Fibroblast of pulmonary artery (primary cell): ENCODE measurements around the gene EXOC6B.

Source experiments
- DNase-seq: peaks from one replicate; pipeline ENCODE4 v3.0.0-alpha.2; 2010; ENCODE audit warnings: low read depth
- H3K4me3 ChIP-seq: replicated peaks from 2 replicates; pipeline ENCODE4 v1.5.1; 2011; ENCODE audit warnings: low read depth, mild to moderate bottlenecking, control low read depth, low read length, moderate library complexity
- CTCF ChIP-seq: IDR thresholded peaks from 2 replicates; pipeline ENCODE4 v1.5.1; 2011; ENCODE audit warnings: mild to moderate bottlenecking, control low read depth, low read length, inconsistent platforms; ENCODE audit errors: missing control alignments

Gene EXOC6B

GRCh38 chr2:72676341-72677025, 149.3 kb downstream of the EXOC6B start:
- no peak overlapping the region for H3K4me3 ChIP-seq
- no peak for TF ChIP-seq CTCF
- peak; percentile 17 for DNase-seq

GRCh38 chr2:72674982-72675915, 150.6 kb downstream of the EXOC6B start:
- H3K4me3 ChIP-seq: no peak overlapping the region
- no peak for DNase-seq
- no peak for TF ChIP-seq CTCF

- TF ChIP-seq CTCF: no peak
- DNase-seq: no peak
- no peak overlapping the region for H3K4me3 ChIP-seq
These were observed 152.6 kb downstream of the EXOC6B start for GRCh38 chr2:72673279-72673678.

GRCh38 chr2:72669121-72669520, 156.7 kb downstream of the EXOC6B start:
- peak; percentile 90 for DNase-seq
- TF ChIP-seq CTCF: no peak
- H3K4me3 ChIP-seq: no peak overlapping the region

- no peak for TF ChIP-seq CTCF
- no peak overlapping the region for H3K4me3 ChIP-seq
- no peak for DNase-seq
These were observed 157.2 kb downstream of the EXOC6B start for GRCh38 chr2:72668647-72669046.

GRCh38 chr2:72665448-72665847, 160.4 kb downstream of the EXOC6B start:
- TF ChIP-seq CTCF: no peak
- H3K4me3 ChIP-seq: no peak overlapping the region
- DNase-seq: no peak
